Posterior cingulate gyrus (tissue), 11 donors: ENCODE data around the gene KRTCAP2.
A peak's percentile ranks its signal among the peaks of the same experiment; 100 is the strongest.

Source experiments
- DNase-seq, 10 donors: peaks; one replicate each; pipeline versions ENCODE4 v3.0.0 to v3.0.0-alpha.2; 2020 to 2021; ENCODE audit warnings: mixed read lengths in 3 of 10
- intact Hi-C: fragments of 100-400 bp; cut with DNase I; formaldehyde crosslinking; loops from one replicate; pipeline ENCODE4 v1.15.1; 2023

The KRTCAP2 gene

GRCh38 chr1:155124503-155125463, 48.3 kb downstream of the KRTCAP2 start:
- peak in 1 of 10 donors; percentile 84 for DNase-seq
- intact Hi-C loops, result loop anchor here (5.0 kb wide), 1 partner anchor 32 kb away; no protein-coding TSS in a partner anchor

- no peak for DNase-seq
- intact Hi-C loops, result no loop called here
Observed at GRCh38 chr1:155123801-155124200, 49.3 kb downstream of the KRTCAP2 start.

- no peak for DNase-seq
- intact Hi-C loops, result no loop called here
Observed at GRCh38 chr1:155122308-155122707, 50.8 kb downstream of the KRTCAP2 start.

- no peak for DNase-seq
- intact Hi-C loops, result no loop called here
Observed at GRCh38 chr1:155121249-155121648, 51.9 kb downstream of the KRTCAP2 start.

GRCh38 chr1:155120253-155120652, 52.9 kb downstream of the KRTCAP2 start:
- intact Hi-C loops, result no loop called here
- DNase-seq, result no peak
